Astrocyte of the hippocampus (primary cell): ENCODE measurements around the gene FRZB.

ENCODE experiments used
- DNase-seq: peaks from one replicate; pipeline ENCODE4 v3.0.0; 2011; ENCODE audit warnings: low read depth, low spot score

The FRZB gene

GRCh38 chr2:182798736-182799135 is 67.7 kb downstream of the FRZB start:
- DNase-seq: no peak

- DNase-seq: no peak
Observed at GRCh38 chr2:182792441-182792840, 74.0 kb downstream of the FRZB start.

GRCh38 chr2:182784777-182785176 is 81.7 kb downstream of the FRZB start:
- DNase-seq: peak; percentile 66

GRCh38 chr2:182784058-182784706 is 82.3 kb downstream of the FRZB start:
- no peak for DNase-seq
